Measurements from ENCODE around the gene USP6NL. TPM values are rescaled to one million over a fixed set of nuclear protein-coding genes. Genes with fewer than 3 reads are reported as not detected.
A peak's percentile ranks its signal among the peaks of the same experiment; 100 is the strongest.

USP6NL gene
- total RNA-seq, 3 donors from 2014 or later, result 14.6 to 20.0 (median 19.8) TPM

DNA sequence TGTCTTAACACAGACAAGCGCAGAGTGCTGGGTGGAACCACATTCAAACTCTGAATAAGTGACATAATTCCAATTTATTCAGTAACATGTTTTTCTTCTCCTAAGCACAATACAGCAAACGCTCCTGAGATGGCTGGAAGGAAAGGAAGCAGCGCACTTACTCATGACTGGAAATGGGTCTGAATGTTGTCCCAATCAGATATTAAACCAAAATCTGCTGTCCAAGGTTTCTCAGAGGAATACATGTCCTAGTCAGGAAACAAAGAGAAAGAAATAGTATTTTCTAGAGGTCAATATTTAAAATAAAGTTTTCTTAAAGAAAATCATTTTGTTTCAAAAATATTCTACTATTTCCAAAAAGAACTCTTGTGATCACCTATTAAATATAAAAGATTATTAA lies 14.0 kb downstream of the USP6NL start:
- DNase-seq (no peak), ATAC-seq (no peak)
- no peak for TF ChIP-seq CTCF (IDR thresholded peaks at IDR 0.05)
- Histone ChIP-seq H3K9me3 (no peaks in the 10 kb centered on the region), H3K4me3 (no peak overlapping the region), H3K4me1 (ENCODE audit: low read depth) (no peaks in the 10 kb centered on the region), H3K36me3 (ENCODE audit: low read depth) (no peaks in the 10 kb centered on the region)
- intact Hi-C loops (cut with DNase I, micrococcal nuclease), result no loop called here

- TF ChIP-seq CTCF (IDR thresholded peaks at IDR 0.05), result no peak
- no peaks in the 10 kb centered on the region for H3K4me1 ChIP-seq (ENCODE audit: low read depth)
- H3K9me3 ChIP-seq, result no peaks in the 10 kb centered on the region
- intact Hi-C loops (cut with DNase I, micrococcal nuclease), result no loop called here
- no peaks in the 10 kb centered on the region for H3K36me3 ChIP-seq (ENCODE audit: low read depth)
- no peak for DNase-seq
- no peak for ATAC-seq
- H3K4me3 ChIP-seq, result no peak overlapping the region
These were observed 16.1 kb downstream of the USP6NL start for GRCh38 chr10:11595395-11595692.

DNA sequence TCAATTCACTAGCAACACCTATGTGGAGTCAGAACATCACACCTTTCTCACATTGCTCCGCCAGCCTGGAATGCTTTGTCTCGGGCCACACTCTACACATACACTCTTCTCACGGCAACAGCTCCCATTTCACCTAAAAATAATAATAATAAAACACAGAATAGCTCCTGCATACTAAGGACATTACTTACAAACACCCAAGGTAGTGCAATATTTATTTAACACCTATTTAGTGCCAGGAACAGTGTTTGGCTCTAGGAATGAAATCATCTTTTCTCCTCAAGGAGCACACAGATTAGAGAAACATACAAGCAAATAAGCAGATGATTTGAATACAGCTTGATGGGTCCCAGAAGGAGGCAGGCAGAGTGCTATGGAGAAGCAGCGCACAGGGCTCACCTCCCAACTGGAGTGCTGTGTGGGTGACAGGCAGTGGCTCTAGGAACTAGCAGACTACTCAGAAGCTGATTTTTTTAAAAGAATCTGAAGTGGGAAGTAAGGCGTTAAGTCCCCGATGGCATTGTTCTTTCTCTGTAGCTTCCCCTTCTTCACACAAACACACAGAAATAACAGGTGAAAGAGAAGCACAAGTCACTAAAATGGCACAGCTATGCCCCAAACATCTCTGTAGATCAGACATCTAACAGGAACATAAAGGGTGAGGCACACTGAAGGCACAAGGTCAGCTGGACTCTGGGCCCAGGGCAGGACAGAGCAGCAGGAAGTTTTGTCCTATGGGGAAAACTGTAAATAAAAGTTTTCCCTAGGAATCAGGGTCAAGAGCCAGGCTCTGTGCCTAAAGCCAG lies 16.7 kb downstream of the USP6NL start:
- H3K4me3 ChIP-seq, result no peak overlapping the region
- intact Hi-C loops (cut with DNase I, micrococcal nuclease), result no loop called here
- no peaks in the 10 kb centered on the region for H3K36me3 ChIP-seq (ENCODE audit: low read depth)
- no peak for TF ChIP-seq CTCF (IDR thresholded peaks at IDR 0.05)
- H3K4me1 ChIP-seq (ENCODE audit: low read depth), result no peaks in the 10 kb centered on the region
- H3K9me3 ChIP-seq, result no peaks in the 10 kb centered on the region
- DNase-seq, result no peak
- ATAC-seq, result peak; percentile 74

GRCh38 chr10:11593612-11594011 lies 17.8 kb downstream of the USP6NL start:
- Histone ChIP-seq H3K9me3 (no peaks in the 10 kb centered on the region), H3K4me1 (ENCODE audit: low read depth) (no peaks in the 10 kb centered on the region), H3K36me3 (ENCODE audit: low read depth) (no peaks in the 10 kb centered on the region), H3K4me3 (no peak overlapping the region)
- intact Hi-C loops (cut with DNase I, micrococcal nuclease), result no loop called here
- peak; percentile 46 to 65 (median 56) for DNase-seq
- ATAC-seq, result peak; percentile 90
- no peak for TF ChIP-seq CTCF (IDR thresholded peaks at IDR 0.05)

DNA sequence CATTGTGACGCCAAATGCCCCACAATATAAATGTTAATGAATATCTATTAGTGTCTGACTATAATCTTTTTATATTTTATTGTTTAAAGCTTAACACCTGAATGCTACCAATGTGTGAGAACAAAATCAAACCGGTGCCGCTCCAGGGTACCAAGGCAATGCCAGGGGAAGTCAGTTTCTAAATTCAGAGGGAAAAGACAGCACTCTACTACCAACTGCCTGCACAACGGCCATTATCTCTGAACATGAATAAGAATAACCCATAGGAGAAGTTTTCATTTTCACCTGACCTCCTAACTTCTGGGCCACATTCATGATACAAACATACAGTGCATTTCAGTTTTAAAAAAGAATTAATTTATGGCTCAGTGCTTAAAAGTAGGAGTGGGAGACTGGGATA lies 21.7 kb downstream of the USP6NL start:
- Histone ChIP-seq H3K4me1 (ENCODE audit: low read depth) (no peaks in the 10 kb centered on the region), H3K4me3 (no peak overlapping the region), H3K9me3 (peaks cover 3% of the 10 kb centered on the region), H3K36me3 (ENCODE audit: low read depth) (no peaks in the 10 kb centered on the region)
- ATAC-seq (no peak), DNase-seq (no peak)
- no peak for TF ChIP-seq CTCF (IDR thresholded peaks at IDR 0.05)
- intact Hi-C loops (cut with DNase I, micrococcal nuclease), result no loop called here

Measured in mucosa of descending colon (tissue), 3 donors.